Body of pancreas (tissue), 4 donors: ENCODE results near the gene TMEM255B.

Experiments
- POLR2A ChIP-seq, 3 donors: fragments of 450-650 bp; IDR thresholded peaks; one replicate each; pipeline ENCODE4 v1.6.1; 2016; ENCODE audit warnings: antibody characterized with exemption in 3 of 3, mild to moderate bottlenecking in 2 of 3
- TF ChIP-seq, protein P1 (sequence below), 7 experiments: fragments of 450-650 bp in 4 of 7; fragments of 200-600 bp in 3 of 7; sonication (generic) in 3 of 7; IDR thresholded peaks; one replicate each; pipeline ENCODE4 v1.5.1; 2016 to 2019; ENCODE audit warnings: antibody characterized with exemption in 7 of 7

DNA sequence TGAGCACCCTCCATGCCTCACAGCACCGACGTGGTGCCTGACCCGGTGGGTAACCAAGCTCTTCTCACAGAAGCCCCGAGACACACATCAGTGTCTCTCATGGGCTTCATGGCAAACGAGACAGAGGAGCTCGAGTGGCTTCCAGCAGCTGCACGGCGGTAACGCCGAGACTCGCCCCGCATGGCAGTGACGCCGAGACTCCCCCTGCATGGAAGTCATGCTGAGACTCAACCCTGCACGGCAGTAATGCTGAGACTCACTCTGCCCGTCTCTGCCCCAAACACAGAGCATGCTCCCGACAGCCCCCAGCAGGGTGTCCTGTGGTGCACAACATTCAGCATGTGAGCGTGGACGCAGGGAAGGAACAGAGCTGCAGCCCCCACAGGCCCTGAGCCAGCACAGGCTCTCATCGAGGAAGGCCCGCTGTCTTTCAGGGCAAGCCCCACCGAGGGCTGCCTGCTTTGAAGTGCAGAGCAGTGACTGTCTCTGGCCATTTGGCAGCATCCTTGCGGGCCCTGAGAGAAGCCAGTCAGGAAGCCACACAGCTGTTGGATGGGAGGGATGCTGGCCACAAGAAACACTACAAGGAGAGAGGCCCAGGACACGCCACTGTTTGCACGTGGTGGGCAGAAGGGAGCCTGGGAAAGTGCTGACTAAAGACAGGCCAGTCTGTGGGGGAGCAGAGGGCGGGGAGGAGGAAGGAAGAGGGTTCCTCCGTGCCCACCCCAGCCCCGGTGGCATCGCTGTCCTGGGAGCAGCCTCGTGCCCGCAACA, 95.4 kb downstream of the TMEM255B start:
- TF ChIP-seq, protein P1, sequence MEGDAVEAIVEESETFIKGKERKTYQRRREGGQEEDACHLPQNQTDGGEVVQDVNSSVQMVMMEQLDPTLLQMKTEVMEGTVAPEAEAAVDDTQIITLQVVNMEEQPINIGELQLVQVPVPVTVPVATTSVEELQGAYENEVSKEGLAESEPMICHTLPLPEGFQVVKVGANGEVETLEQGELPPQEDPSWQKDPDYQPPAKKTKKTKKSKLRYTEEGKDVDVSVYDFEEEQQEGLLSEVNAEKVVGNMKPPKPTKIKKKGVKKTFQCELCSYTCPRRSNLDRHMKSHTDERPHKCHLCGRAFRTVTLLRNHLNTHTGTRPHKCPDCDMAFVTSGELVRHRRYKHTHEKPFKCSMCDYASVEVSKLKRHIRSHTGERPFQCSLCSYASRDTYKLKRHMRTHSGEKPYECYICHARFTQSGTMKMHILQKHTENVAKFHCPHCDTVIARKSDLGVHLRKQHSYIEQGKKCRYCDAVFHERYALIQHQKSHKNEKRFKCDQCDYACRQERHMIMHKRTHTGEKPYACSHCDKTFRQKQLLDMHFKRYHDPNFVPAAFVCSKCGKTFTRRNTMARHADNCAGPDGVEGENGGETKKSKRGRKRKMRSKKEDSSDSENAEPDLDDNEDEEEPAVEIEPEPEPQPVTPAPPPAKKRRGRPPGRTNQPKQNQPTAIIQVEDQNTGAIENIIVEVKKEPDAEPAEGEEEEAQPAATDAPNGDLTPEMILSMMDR (IDR thresholded peaks at IDR 0.05): no peak
- no peak for TF ChIP-seq POLR2A (IDR thresholded peaks at IDR 0.05)
